ENCODE measurements around the gene OCA2.

OCA2 gene

DNA sequence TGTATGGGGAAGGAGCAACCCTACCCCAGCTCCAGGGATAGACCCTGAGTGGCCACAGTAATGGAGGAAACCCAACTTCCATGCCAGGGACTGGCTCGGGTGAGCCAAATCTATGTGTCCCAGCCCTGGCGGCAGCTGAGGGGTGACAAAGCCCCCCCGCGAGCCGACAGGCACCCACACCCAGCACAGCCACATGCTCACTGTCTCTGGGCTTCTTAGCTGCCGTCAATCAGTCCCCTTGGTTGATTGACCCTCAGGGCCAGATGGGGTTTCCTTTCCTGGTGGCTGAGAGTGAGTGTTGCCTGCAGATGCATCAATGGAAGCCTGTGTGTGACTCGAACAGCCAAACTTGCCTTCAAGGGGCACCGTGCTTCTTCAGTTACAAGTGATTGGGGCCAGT lies 2.1 kb upstream of the OCA2 start:
- no peak for DNase-seq (ENCODE audit: low spot score)
- TF ChIP-seq, protein P1, sequence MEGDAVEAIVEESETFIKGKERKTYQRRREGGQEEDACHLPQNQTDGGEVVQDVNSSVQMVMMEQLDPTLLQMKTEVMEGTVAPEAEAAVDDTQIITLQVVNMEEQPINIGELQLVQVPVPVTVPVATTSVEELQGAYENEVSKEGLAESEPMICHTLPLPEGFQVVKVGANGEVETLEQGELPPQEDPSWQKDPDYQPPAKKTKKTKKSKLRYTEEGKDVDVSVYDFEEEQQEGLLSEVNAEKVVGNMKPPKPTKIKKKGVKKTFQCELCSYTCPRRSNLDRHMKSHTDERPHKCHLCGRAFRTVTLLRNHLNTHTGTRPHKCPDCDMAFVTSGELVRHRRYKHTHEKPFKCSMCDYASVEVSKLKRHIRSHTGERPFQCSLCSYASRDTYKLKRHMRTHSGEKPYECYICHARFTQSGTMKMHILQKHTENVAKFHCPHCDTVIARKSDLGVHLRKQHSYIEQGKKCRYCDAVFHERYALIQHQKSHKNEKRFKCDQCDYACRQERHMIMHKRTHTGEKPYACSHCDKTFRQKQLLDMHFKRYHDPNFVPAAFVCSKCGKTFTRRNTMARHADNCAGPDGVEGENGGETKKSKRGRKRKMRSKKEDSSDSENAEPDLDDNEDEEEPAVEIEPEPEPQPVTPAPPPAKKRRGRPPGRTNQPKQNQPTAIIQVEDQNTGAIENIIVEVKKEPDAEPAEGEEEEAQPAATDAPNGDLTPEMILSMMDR (IDR thresholded peaks at IDR 0.05; ENCODE audit: extremely low read depth, missing control alignments) = no peak

DNA sequence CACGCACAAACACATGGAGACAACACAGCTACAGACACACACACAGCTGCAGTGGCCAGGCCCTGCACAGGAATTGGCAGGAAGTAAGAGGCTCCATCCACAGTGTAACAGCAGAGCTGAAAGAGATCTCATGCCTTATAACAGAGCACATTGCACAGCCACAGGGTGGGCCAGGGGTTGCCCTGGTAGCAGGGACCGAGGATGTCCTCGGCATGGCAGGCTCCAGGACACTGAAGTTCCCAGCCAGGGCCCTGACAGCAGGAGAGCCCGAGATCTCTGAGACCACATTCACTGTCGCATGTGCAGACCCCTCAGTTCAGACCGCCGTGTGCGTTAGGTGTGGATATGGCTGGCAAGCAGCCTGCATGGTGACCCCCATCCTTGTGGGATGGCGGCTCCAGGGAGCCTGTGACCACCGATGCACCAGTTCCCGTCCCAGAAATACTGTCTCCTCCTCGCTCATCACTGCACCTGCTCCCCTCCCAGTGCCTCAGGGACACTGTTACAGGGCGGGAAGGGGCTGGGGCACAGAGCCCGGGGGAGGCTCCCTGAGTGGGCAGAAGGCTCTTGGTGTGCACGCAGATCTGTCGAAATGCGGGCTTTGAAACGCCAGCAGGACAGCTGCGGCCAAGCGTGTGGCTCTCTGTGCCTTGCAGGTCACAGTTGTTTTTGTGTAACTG lies 1.5 kb upstream of the OCA2 start:
- no peak for DNase-seq (ENCODE audit: low spot score)
- TF ChIP-seq, protein P1 (IDR thresholded peaks at IDR 0.05; ENCODE audit: extremely low read depth, missing control alignments) = no peak

DNA sequence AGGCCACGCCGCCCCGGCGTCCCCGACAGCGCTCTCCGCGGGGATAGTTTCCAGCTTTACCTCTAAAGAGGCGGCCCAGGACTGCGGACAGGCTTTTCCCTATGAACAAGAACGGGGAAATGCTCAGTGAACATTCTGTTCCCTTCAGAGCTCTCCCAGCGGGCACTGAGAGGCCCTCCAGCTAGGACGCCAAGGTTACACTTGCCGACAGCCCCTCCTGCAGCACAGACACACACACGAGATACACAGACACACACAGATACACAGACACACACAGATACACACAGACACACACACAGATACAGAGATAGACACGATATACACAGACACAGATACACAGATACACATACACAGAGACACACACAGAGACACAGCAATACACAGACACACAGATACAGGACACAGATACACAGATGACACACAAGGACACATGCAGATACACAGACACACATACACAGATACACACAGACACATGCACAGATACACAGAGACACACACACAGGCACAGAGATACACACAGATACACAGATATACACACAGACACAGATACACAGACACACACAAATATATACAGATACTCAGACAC lies 533 bp upstream of the OCA2 start:
- DNase-seq (ENCODE audit: low spot score) = no peak
- TF ChIP-seq, protein P1 (IDR thresholded peaks at IDR 0.05; ENCODE audit: extremely low read depth, missing control alignments) = no peak

DNA sequence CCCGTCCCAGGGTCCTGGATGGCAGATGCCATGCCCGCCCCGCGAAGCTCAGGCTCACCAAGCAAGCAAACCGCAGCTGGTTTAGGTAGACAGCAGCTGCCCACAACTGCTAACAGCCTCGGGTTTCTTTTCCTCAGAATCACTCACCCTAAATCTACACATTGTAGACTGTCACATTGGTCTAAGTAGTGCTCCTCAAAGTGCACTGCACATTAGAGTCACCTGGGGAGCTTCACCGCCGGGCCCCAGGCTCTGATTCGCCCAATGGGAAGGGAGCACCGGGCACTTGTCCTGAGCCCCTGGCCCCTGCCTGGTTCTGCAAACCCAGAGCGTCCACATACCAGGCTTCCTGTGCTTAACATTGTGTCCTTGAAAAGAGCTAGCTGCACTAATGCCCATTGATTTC lies 752 bp downstream of the OCA2 start:
- TF ChIP-seq, protein P1 (IDR thresholded peaks at IDR 0.05; ENCODE audit: extremely low read depth, missing control alignments) = no peak
- no peak for DNase-seq (ENCODE audit: low spot score)

DNA sequence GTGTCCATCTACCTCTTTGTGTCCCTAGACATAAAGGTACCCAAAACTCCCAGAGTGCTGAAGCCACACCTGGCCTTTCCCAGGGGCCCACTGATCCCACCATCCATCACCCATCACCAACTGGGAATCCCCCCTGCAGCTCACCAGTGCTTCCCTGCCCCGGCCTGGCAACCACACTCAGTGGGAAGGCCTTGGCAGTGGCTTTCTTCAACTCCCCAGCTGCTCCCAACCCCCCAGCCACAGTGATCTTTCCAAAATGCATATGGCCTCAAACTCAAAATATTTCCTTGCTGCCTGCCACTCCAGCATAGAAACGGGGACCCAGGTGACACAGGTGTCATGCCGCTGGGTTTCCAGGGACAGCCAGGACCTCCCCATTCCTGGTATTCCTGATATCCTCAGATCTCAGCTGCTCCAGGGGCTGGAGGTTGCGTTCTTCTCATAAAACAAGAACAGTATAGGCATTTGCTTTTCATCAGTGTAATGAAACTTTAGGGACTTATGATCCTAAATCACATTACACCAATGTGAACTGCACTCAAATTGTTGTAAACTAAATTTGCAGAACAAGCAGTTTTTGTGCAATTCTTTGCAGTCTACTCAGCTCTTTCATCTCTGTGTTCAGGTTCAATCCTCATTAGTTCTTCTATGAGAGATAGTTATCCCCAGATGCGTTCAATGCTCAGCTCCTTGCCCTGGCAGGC lies 1.3 kb downstream of the OCA2 start:
- no peak for DNase-seq (ENCODE audit: low spot score)
- TF ChIP-seq, protein P1 (IDR thresholded peaks at IDR 0.05; ENCODE audit: extremely low read depth, missing control alignments) = no peak

DNA sequence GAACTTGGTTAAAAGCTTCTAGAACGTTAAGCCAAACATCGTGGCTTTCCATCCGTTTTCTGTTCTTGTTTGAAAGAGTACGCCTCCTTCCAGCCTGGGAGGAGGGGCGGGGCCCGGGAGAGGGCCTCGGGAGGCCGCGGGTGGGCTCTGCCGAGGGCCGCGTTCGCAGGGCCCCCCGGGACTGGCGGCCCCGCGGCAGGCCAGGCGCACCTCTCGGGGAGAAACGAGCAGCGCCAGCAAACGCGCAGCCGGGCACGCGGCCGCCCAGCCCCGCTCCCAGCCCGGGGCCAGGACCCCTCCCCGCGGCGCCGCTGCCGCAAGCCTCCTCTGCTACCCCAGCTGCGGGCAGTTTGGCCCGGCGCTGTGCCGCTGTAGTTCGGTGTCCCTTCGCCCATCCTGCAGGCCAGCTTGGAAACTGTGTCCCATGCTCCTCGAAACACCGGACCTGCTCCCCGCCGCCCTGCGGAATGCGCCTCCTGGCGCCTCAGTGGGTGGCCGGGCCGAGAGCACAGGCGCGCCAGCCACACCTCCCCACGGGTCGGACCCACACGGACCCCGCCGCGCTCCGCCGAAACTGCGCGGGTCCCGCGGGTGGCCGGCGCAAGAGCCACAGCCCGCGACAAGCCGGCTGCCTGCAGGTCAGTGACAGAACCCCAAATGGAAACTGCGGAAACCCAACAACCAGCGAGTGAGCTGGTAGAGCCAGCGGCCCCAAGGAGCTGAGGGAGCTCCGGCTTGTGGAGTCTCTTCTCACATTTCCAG lies 2.3 kb downstream of the OCA2 start:
- no peak for DNase-seq (ENCODE audit: low spot score)
- TF ChIP-seq, protein P1 (IDR thresholded peaks at IDR 0.05; ENCODE audit: extremely low read depth, missing control alignments) = no peak

DNA sequence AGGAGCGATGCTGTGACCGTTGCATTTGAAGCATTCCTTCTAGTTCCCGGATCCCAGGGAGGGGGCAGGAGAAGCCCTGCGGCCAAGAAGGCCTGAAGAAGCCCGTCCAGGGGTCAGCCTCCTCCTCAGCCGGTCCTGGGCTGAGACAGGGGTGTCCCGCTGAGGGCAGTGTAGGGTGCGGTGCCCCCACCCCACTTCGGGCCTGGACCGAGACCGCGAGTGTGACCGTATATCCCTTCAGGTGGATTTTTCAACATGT lies 2.8 kb downstream of the OCA2 start:
- no peak for DNase-seq (ENCODE audit: low spot score)
- TF ChIP-seq, protein P1 (IDR thresholded peaks at IDR 0.05; ENCODE audit: extremely low read depth, missing control alignments) = no peak

All from GM20000 (cell line).